GM18907 (cell line): ENCODE results near the gene LATS2.
"Not testable (repeated sequence)": the region's sequence is repeated elsewhere in the genome, so short reads cannot be mapped to it uniquely, and the experiment has no call there.

Experiments used
- ATAC-seq: cut with Tn5 transposase; IDR thresholded peaks from one replicate; pipeline ENCODE4 v1.9.1; 2021; ENCODE audit warnings: mild to moderate bottlenecking, moderate library complexity; ENCODE audit not compliant: unreplicated experiment

The LATS2 gene

GRCh38 chr13:20968745-20969144 lies 92.6 kb downstream of the LATS2 start:
- no peak for ATAC-seq

- ATAC-seq, result no peak
These were observed 94.0 kb downstream of the LATS2 start for GRCh38 chr13:20967340-20967739.

GRCh38 chr13:20964904-20965303 lies 96.5 kb downstream of the LATS2 start:
- ATAC-seq, result no peak

- ATAC-seq, result not testable (repeated sequence)
These were observed 99.7 kb downstream of the LATS2 start for GRCh38 chr13:20961663-20962062.

- no peak for ATAC-seq
These were observed 100.6 kb downstream of the LATS2 start for GRCh38 chr13:20960663-20961309.

GRCh38 chr13:20957049-20957620 lies 104.3 kb downstream of the LATS2 start:
- not testable (repeated sequence) for ATAC-seq

- no peak for ATAC-seq
These were observed 105.9 kb downstream of the LATS2 start for GRCh38 chr13:20955496-20955895.

- no peak for ATAC-seq
These were observed 108.0 kb downstream of the LATS2 start for GRCh38 chr13:20953245-20953931.

GRCh38 chr13:20952838-20953237 lies 108.5 kb downstream of the LATS2 start:
- ATAC-seq, result no peak

- ATAC-seq, result not testable (repeated sequence)
These were observed 113.4 kb downstream of the LATS2 start for GRCh38 chr13:20948001-20948400.

GRCh38 chr13:20945952-20946383 lies 115.4 kb downstream of the LATS2 start:
- ATAC-seq, result no peak

GRCh38 chr13:20942938-20943559 lies 118.3 kb downstream of the LATS2 start:
- no peak for ATAC-seq

- not testable (repeated sequence) for ATAC-seq
These were observed 120.9 kb downstream of the LATS2 start for GRCh38 chr13:20940511-20940910.

GRCh38 chr13:20940083-20940482 lies 121.3 kb downstream of the LATS2 start:
- ATAC-seq, result no peak

- ATAC-seq, result no peak
These were observed 121.7 kb downstream of the LATS2 start for GRCh38 chr13:20939662-20940061.

GRCh38 chr13:20938302-20938701 lies 123.1 kb downstream of the LATS2 start:
- no peak for ATAC-seq

- ATAC-seq, result no peak
These were observed 133.7 kb downstream of the LATS2 start for GRCh38 chr13:20927596-20928257.

- not testable (repeated sequence) for ATAC-seq
These were observed 136.0 kb downstream of the LATS2 start for GRCh38 chr13:20925395-20925790.

GRCh38 chr13:20924758-20925394 lies 136.5 kb downstream of the LATS2 start:
- no peak for ATAC-seq

GRCh38 chr13:20923272-20923671 lies 138.1 kb downstream of the LATS2 start:
- ATAC-seq, result no peak
